HUES48 (cell line): ENCODE data around the gene PKP1.

ENCODE experiments used
- H3K27ac ChIP-seq: one replicate; pipeline ENCODE4 v1.7.0; 2013; ENCODE audit warnings: low read depth, low read length, inconsistent platforms
- H3K27me3 ChIP-seq: 2 replicates; pipeline ENCODE4 v1.6.1; 2013; ENCODE audit warnings: mild to moderate bottlenecking, low read length; ENCODE audit not compliant: control insufficient read depth, insufficient read depth
- H3K36me3 ChIP-seq: 2 replicates; pipeline ENCODE4 v1.6.1; 2013; ENCODE audit warnings: low read length; ENCODE audit not compliant: control insufficient read depth, insufficient read depth
- H3K4me1 ChIP-seq: 2 replicates; pipeline ENCODE4 v1.6.1; 2013; ENCODE audit warnings: mild to moderate bottlenecking, low read length; ENCODE audit not compliant: control insufficient read depth, insufficient read depth
- H3K4me3 ChIP-seq: 2 replicates; pipeline ENCODE4 v1.5.1; 2013; ENCODE audit warnings: mild to moderate bottlenecking, low read depth, low read length
- H3K9ac ChIP-seq: 2 replicates; pipeline ENCODE4 v1.6.1; 2013; ENCODE audit warnings: mild to moderate bottlenecking, low read depth, low read length, moderate library complexity
- H3K9me3 ChIP-seq: 2 replicates; pipeline ENCODE4 v1.6.1; 2013; ENCODE audit warnings: low read length; ENCODE audit not compliant: control insufficient read depth, insufficient read depth

The PKP1 gene

GRCh38 chr1:201283836-201284553 is 689 bp downstream of the PKP1 start:
- Histone ChIP-seq H3K4me3 (no peak overlapping the region), H3K27ac (no peak overlapping the region), H3K4me1 (0 out of 2 replicates have a peak, but pooled peaks cover 3% of the 10 kb centered on the region), H3K9me3 (no peaks in the 10 kb centered on the region), H3K27me3 (peaks cover 37% of the 10 kb centered on the region), H3K9ac (no peak overlapping the region), H3K36me3 (no peaks in the 10 kb centered on the region)

GRCh38 chr1:201284636-201285035 is 1.3 kb downstream of the PKP1 start:
- no peak overlapping the region for H3K4me3 ChIP-seq
- no peak overlapping the region for H3K27ac ChIP-seq
- H3K36me3 ChIP-seq, result no peaks in the 10 kb centered on the region
- H3K9me3 ChIP-seq, result no peaks in the 10 kb centered on the region
- H3K27me3 ChIP-seq, result peaks cover 37% of the 10 kb centered on the region
- H3K9ac ChIP-seq, result no peak overlapping the region
- H3K4me1 ChIP-seq, result peaks cover 10% of the 10 kb centered on the region; the same call in 1 of the 2 replicates

- Histone ChIP-seq H3K27ac (no peak overlapping the region), H3K4me3 (no peak overlapping the region), H3K4me1 (peaks cover 10% of the 10 kb centered on the region; the same call in 1 of the 2 replicates), H3K9ac (no peak overlapping the region), H3K36me3 (no peaks in the 10 kb centered on the region), H3K27me3 (peaks cover 37% of the 10 kb centered on the region), H3K9me3 (no peaks in the 10 kb centered on the region)
Measured at GRCh38 chr1:201285846-201286245, 2.5 kb downstream of the PKP1 start.

- Histone ChIP-seq H3K27me3 (peaks cover 37% of the 10 kb centered on the region), H3K9me3 (no peaks in the 10 kb centered on the region), H3K36me3 (no peaks in the 10 kb centered on the region), H3K27ac (no peak overlapping the region), H3K9ac (no peak overlapping the region), H3K4me3 (no peak overlapping the region), H3K4me1 (peaks cover 10% of the 10 kb centered on the region; the same call in 1 of the 2 replicates)
Measured at GRCh38 chr1:201286445-201286844, 3.1 kb downstream of the PKP1 start.

GRCh38 chr1:201288007-201288406 is 4.7 kb downstream of the PKP1 start:
- Histone ChIP-seq H3K4me3 (no peak overlapping the region), H3K4me1 (peaks cover 8% of the 10 kb centered on the region; the same call in 1 of the 2 replicates), H3K27ac (no peak overlapping the region), H3K36me3 (no peaks in the 10 kb centered on the region), H3K9ac (no peak overlapping the region), H3K27me3 (peaks cover 21% of the 10 kb centered on the region), H3K9me3 (no peaks in the 10 kb centered on the region)

- H3K36me3 ChIP-seq, result no peaks in the 10 kb centered on the region
- H3K4me1 ChIP-seq, result peaks cover 7% of the 10 kb centered on the region; the same call in 1 of the 2 replicates
- no peak overlapping the region for H3K4me3 ChIP-seq
- H3K9ac ChIP-seq, result no peak overlapping the region
- H3K9me3 ChIP-seq, result no peaks in the 10 kb centered on the region
- H3K27me3 ChIP-seq, result peaks cover 13% of the 10 kb centered on the region
- no peak overlapping the region for H3K27ac ChIP-seq
Measured at GRCh38 chr1:201288765-201289164, 5.5 kb downstream of the PKP1 start.

GRCh38 chr1:201290551-201290950 is 7.2 kb downstream of the PKP1 start:
- H3K36me3 ChIP-seq, result no peaks in the 10 kb centered on the region
- H3K27me3 ChIP-seq, result peaks cover 5% of the 10 kb centered on the region; the same call in 1 of the 2 replicates
- H3K27ac ChIP-seq, result no peak overlapping the region

GRCh38 chr1:201291916-201292315 is 8.6 kb downstream of the PKP1 start:
- H3K4me3 ChIP-seq, result no peak overlapping the region
- peaks cover 7% of the 10 kb centered on the region; the same call in 1 of the 2 replicates for H3K4me1 ChIP-seq
- H3K9ac ChIP-seq, result no peak overlapping the region
- no peaks in the 10 kb centered on the region for H3K9me3 ChIP-seq
- peaks cover 3% of the 10 kb centered on the region; the same call in 1 of the 2 replicates for H3K27me3 ChIP-seq
- no peak overlapping the region for H3K27ac ChIP-seq
- no peaks in the 10 kb centered on the region for H3K36me3 ChIP-seq

More at GRCh38 chr1:201290551-201290950, 7.2 kb downstream of the PKP1 start:
- Histone ChIP-seq H3K9me3 (no peaks in the 10 kb centered on the region), H3K4me1 (peaks cover 7% of the 10 kb centered on the region; the same call in 1 of the 2 replicates), H3K4me3 (no peak overlapping the region), H3K9ac (no peak overlapping the region)

- Histone ChIP-seq H3K9ac (no peak overlapping the region), H3K27ac (no peak overlapping the region), H3K27me3 (peaks cover 3% of the 10 kb centered on the region; the same call in 1 of the 2 replicates), H3K4me3 (no peak overlapping the region), H3K36me3 (no peaks in the 10 kb centered on the region), H3K9me3 (no peaks in the 10 kb centered on the region), H3K4me1 (no peaks in the 10 kb centered on the region)
Measured at GRCh38 chr1:201294876-201295275, 11.6 kb downstream of the PKP1 start.

- Histone ChIP-seq H3K36me3 (no peaks in the 10 kb centered on the region), H3K27me3 (peaks cover 3% of the 10 kb centered on the region; the same call in 1 of the 2 replicates), H3K9me3 (no peaks in the 10 kb centered on the region), H3K4me1 (no peaks in the 10 kb centered on the region), H3K9ac (no peak overlapping the region), H3K27ac (no peak overlapping the region), H3K4me3 (no peak overlapping the region)
Measured at GRCh38 chr1:201295346-201295745, 12.0 kb downstream of the PKP1 start.

- H3K27ac ChIP-seq, result no peak overlapping the region
Measured at GRCh38 chr1:201295861-201296260, 12.6 kb downstream of the PKP1 start.

More at GRCh38 chr1:201295861-201296260, 12.6 kb downstream of the PKP1 start:
- H3K27me3 ChIP-seq, result peaks cover 3% of the 10 kb centered on the region; the same call in 1 of the 2 replicates
- no peak overlapping the region for H3K9ac ChIP-seq
- no peaks in the 10 kb centered on the region for H3K9me3 ChIP-seq
- H3K4me3 ChIP-seq, result no peak overlapping the region
- no peaks in the 10 kb centered on the region for H3K4me1 ChIP-seq
- no peaks in the 10 kb centered on the region for H3K36me3 ChIP-seq
